Measurements from ENCODE around the gene GFPT2.
"Not testable (repeated sequence)": the region's sequence is repeated elsewhere in the genome, so short reads cannot be mapped to it uniquely, and the experiment has no call there.

GFPT2 gene

DNA sequence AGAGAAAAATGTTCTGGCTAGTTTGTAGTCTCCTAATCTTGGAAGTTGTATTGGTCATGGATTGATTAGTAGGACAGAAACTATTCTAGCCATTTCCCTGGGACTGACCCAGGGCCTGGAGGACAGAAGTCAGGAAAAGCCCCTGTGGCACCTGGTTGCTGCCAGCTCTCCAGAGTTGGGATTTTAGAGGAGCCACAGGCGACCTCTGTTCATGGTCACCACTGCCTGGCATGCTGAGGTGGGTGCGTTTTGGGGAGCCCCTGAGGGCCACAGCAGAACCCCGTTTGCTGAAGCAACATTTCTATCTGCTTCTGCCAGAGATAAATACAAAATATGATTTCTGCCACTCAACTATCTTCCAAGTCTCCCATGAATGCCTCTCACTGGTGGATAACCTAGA lies 53.6 kb downstream of the GFPT2 start:
- no peak overlapping the region for H3K14ac ChIP-seq (ENCODE audit: low read length in 2 of 2)
- no peak overlapping the region for H2AK5ac ChIP-seq (ENCODE audit: low read length, severe bottlenecking)
- H3K18ac ChIP-seq (ENCODE audit: low read depth in 1 of 2, low read length in 2 of 2), result no peak overlapping the region
- no peak overlapping the region for H3K4me3 ChIP-seq (ENCODE audit: insufficient read depth in 1 of 2, low read depth in 1 of 2, low read length in 2 of 2)
- no peaks in the 10 kb centered on the region for H3K27me3 ChIP-seq (ENCODE audit: control insufficient read depth in 1 of 2, insufficient read depth in 1 of 2, low read length in 2 of 2)
- no peak overlapping the region for H2AFZ ChIP-seq (ENCODE audit: low read depth, low read length)
- no peak overlapping the region for H3K4ac ChIP-seq (ENCODE audit: low read depth in 1 of 2, low read length in 2 of 2)
- no peaks in the 10 kb centered on the region for H3K9me3 ChIP-seq (ENCODE audit: control insufficient read depth, low read length)
- H3K36me3 ChIP-seq (ENCODE audit: control insufficient read depth in 1 of 2, insufficient read depth in 2 of 2, low read depth in 1 of 2, low read length in 2 of 2), result peaks cover 21 to 46% of the 10 kb centered on the region in 2 experiments
- no peak overlapping the region for H4K91ac ChIP-seq (ENCODE audit: low read length)
- H3K4me2 ChIP-seq (ENCODE audit: low read length, poor library complexity, severe bottlenecking), result no peak overlapping the region
- no peak overlapping the region for H3K23ac ChIP-seq (ENCODE audit: low read length in 2 of 2)
- H3K79me1 ChIP-seq (replicated peaks; ENCODE audit: low read length, poor library complexity, severe bottlenecking), result no peaks in the 10 kb centered on the region
- no peak overlapping the region for H4K8ac ChIP-seq (ENCODE audit: low read length)
- H2BK5ac ChIP-seq (ENCODE audit: low read depth, low read length, poor library complexity, severe bottlenecking), result no peak overlapping the region
- H2BK120ac ChIP-seq (ENCODE audit: low read depth, low read length), result no peak overlapping the region
- no peak overlapping the region for H2BK15ac ChIP-seq (ENCODE audit: low read depth, poor library complexity, severe bottlenecking)
- WGBS, result 98% methylated on average over 3 of the region's 3 CpGs
- no peak for DNase-seq
- H3K9ac ChIP-seq (ENCODE audit: low read length), result no peak overlapping the region
- peaks cover 4% of the 10 kb centered on the region for H3K4me1 ChIP-seq (ENCODE audit: control insufficient read depth, insufficient read depth, low read depth, low read length)
- H2BK12ac ChIP-seq (ENCODE audit: low read length in 2 of 2), result no peak overlapping the region
- no peak overlapping the region for H3K27ac ChIP-seq (ENCODE audit: low read length, poor library complexity, severe bottlenecking)

DNA sequence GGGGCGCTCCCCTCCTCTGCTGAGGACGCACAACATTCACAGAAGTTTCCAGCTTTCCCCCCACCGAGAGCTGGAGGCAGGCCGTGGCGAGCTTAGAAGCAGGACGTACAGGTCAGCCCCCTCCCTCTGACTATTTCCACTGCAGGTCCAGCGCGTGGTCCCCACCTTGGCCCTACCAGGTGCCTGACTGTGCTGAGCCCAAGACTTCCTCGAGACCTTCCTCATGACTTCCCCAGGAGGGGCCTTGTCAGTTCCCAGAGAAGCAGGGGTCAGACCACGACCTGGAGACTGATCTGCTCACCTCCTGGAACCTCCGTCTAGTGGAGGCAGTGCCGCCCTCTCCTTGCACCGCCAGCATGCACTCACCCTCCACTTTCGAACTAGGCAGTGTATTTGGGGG lies 54.1 kb downstream of the GFPT2 start:
- H3K36me3 ChIP-seq (ENCODE audit: control insufficient read depth in 1 of 2, insufficient read depth in 2 of 2, low read depth in 1 of 2, low read length in 2 of 2), result peaks cover 16 to 41% of the 10 kb centered on the region in 2 experiments
- H2BK120ac ChIP-seq (ENCODE audit: low read depth, low read length); H3K4ac ChIP-seq (ENCODE audit: low read depth in 1 of 2, low read length in 2 of 2); H2BK15ac ChIP-seq (ENCODE audit: low read depth, poor library complexity, severe bottlenecking); H3K27ac ChIP-seq (ENCODE audit: low read length, poor library complexity, severe bottlenecking); H4K8ac ChIP-seq (ENCODE audit: low read length); H4K91ac ChIP-seq (ENCODE audit: low read length); H2AFZ ChIP-seq (ENCODE audit: low read depth, low read length); DNase-seq; H2BK12ac ChIP-seq (ENCODE audit: low read length in 2 of 2); H3K23ac ChIP-seq (ENCODE audit: low read length in 2 of 2); H2AK5ac ChIP-seq (ENCODE audit: low read length, severe bottlenecking); H3K4me1 ChIP-seq (ENCODE audit: control insufficient read depth, insufficient read depth, low read depth, low read length); H3K4me3 ChIP-seq (ENCODE audit: insufficient read depth in 1 of 2, low read depth in 1 of 2, low read length in 2 of 2); H3K14ac ChIP-seq (ENCODE audit: low read length in 2 of 2); H2BK5ac ChIP-seq (ENCODE audit: low read depth, low read length, poor library complexity, severe bottlenecking); H3K9me3 ChIP-seq (ENCODE audit: control insufficient read depth, low read length); H3K9ac ChIP-seq (ENCODE audit: low read length); H3K27me3 ChIP-seq (ENCODE audit: control insufficient read depth in 1 of 2, insufficient read depth in 1 of 2, low read length in 2 of 2); H3K79me1 ChIP-seq (replicated peaks; ENCODE audit: low read length, poor library complexity, severe bottlenecking); H3K4me2 ChIP-seq (ENCODE audit: low read length, poor library complexity, severe bottlenecking); H3K18ac ChIP-seq (ENCODE audit: low read depth in 1 of 2, low read length in 2 of 2): not testable (repeated sequence)
- WGBS, result 97% methylated on average over 14 of the region's 14 CpGs

DNA sequence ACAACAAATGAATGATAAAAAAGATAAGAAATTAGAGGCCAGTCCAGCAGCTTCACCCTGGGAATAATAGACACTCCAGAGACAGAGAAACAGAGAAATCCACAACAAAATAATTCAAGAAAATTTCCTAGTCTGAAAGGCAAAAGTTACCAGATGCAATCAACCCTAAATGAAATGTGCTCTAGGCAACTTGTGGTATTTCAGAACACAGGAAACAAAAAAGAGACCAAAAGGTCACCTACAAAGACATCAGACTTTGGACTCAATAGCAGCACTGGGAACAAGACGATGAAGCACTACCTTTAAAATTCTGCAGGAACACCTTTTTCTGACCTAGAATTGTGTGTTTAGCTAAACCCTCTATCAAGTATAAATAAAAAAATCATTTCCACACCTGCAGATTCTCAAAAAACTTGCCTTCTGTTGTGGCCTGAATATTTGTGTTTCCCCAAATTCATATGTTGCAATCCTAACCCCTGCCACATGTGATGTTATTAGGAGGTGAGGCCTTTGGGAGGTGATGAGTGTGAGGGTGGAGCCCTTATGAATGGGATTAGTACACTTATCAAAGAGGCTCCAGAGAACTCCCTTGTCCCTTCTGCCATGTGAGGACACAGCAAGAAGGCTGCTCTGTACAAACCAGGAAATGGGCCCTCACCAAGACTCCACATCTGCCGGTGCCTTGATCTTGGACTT lies 55.4 kb downstream of the GFPT2 start:
- no peak overlapping the region for H3K23ac ChIP-seq (ENCODE audit: low read length in 2 of 2)
- no peak overlapping the region for H3K4me2 ChIP-seq (ENCODE audit: low read length, poor library complexity, severe bottlenecking)
- no peak overlapping the region for H4K8ac ChIP-seq (ENCODE audit: low read length)
- no peak overlapping the region for H3K4me3 ChIP-seq (ENCODE audit: insufficient read depth in 1 of 2, low read depth in 1 of 2, low read length in 2 of 2)
- no peak overlapping the region for H4K91ac ChIP-seq (ENCODE audit: low read length)
- peaks cover 5% of the 10 kb centered on the region for H3K4me1 ChIP-seq (ENCODE audit: control insufficient read depth, insufficient read depth, low read depth, low read length)
- no peak overlapping the region for H2AFZ ChIP-seq (ENCODE audit: low read depth, low read length)
- no peak overlapping the region for H2BK5ac ChIP-seq (ENCODE audit: low read depth, low read length, poor library complexity, severe bottlenecking)
- 90% methylated on average over 2 of the region's 2 CpGs for WGBS
- DNase-seq, result no peak
- H3K79me1 ChIP-seq (replicated peaks; ENCODE audit: low read length, poor library complexity, severe bottlenecking), result peaks cover 6% of the 10 kb centered on the region
- no peak overlapping the region for H2AK5ac ChIP-seq (ENCODE audit: low read length, severe bottlenecking)
- peaks cover 6 to 31% of the 10 kb centered on the region in 2 experiments for H3K36me3 ChIP-seq (ENCODE audit: control insufficient read depth in 1 of 2, insufficient read depth in 2 of 2, low read depth in 1 of 2, low read length in 2 of 2)
- H3K27ac ChIP-seq (ENCODE audit: low read length, poor library complexity, severe bottlenecking), result no peak overlapping the region
- H2BK15ac ChIP-seq (ENCODE audit: low read depth, poor library complexity, severe bottlenecking), result no peak overlapping the region
- H2BK12ac ChIP-seq (ENCODE audit: low read length in 2 of 2), result no peak overlapping the region
- no peak overlapping the region for H3K4ac ChIP-seq (ENCODE audit: low read depth in 1 of 2, low read length in 2 of 2)
- H2BK120ac ChIP-seq (ENCODE audit: low read depth, low read length), result no peak overlapping the region
- no peaks in the 10 kb centered on the region for H3K9me3 ChIP-seq (ENCODE audit: control insufficient read depth, low read length)
- H3K9ac ChIP-seq (ENCODE audit: low read length), result no peak overlapping the region
- no peak overlapping the region for H3K18ac ChIP-seq (ENCODE audit: low read depth in 1 of 2, low read length in 2 of 2)
- H3K27me3 ChIP-seq (ENCODE audit: control insufficient read depth in 1 of 2, insufficient read depth in 1 of 2, low read length in 2 of 2), result no peaks in the 10 kb centered on the region
- H3K14ac ChIP-seq (ENCODE audit: low read length in 2 of 2), result no peak overlapping the region

DNA sequence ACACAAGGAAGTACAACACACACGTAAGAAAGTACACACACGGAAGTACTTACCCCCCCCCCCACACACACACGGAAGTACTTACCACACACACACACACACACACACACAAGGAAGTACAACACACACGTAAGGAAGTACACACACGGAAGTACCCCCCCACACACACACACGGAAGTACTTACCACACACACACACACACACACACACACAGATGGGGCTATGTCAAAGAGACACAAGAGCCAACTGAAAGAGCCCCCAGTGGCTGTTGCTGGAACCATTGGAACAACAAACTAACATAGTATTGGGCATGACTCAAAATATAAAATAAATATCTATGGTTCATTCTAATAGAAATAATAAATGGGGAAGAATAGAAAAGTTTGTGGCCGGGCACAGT lies 56.4 kb downstream of the GFPT2 start:
- no peak overlapping the region for H2AFZ ChIP-seq (ENCODE audit: low read depth, low read length)
- no peak overlapping the region for H2BK120ac ChIP-seq (ENCODE audit: low read depth, low read length)
- peaks cover 6 to 24% of the 10 kb centered on the region in 2 experiments for H3K36me3 ChIP-seq (ENCODE audit: control insufficient read depth in 1 of 2, insufficient read depth in 2 of 2, low read depth in 1 of 2, low read length in 2 of 2)
- no peak overlapping the region for H3K23ac ChIP-seq (ENCODE audit: low read length in 2 of 2)
- no peak overlapping the region for H2BK15ac ChIP-seq (ENCODE audit: low read depth, poor library complexity, severe bottlenecking)
- H4K91ac ChIP-seq (ENCODE audit: low read length), result no peak overlapping the region
- H3K4me3 ChIP-seq (ENCODE audit: insufficient read depth in 1 of 2, low read depth in 1 of 2, low read length in 2 of 2), result no peak overlapping the region
- no peaks in the 10 kb centered on the region for H3K27me3 ChIP-seq (ENCODE audit: control insufficient read depth in 1 of 2, insufficient read depth in 1 of 2, low read length in 2 of 2)
- no peak overlapping the region for H2BK5ac ChIP-seq (ENCODE audit: low read depth, low read length, poor library complexity, severe bottlenecking)
- no peaks in the 10 kb centered on the region for H3K9me3 ChIP-seq (ENCODE audit: control insufficient read depth, low read length)
- H3K14ac ChIP-seq (ENCODE audit: low read length in 2 of 2), result no peak overlapping the region
- no peak overlapping the region for H3K27ac ChIP-seq (ENCODE audit: low read length, poor library complexity, severe bottlenecking)
- no peak overlapping the region for H2BK12ac ChIP-seq (ENCODE audit: low read length in 2 of 2)
- no peak overlapping the region for H3K18ac ChIP-seq (ENCODE audit: low read depth in 1 of 2, low read length in 2 of 2)
- peaks cover 9% of the 10 kb centered on the region for H3K79me1 ChIP-seq (replicated peaks; ENCODE audit: low read length, poor library complexity, severe bottlenecking)
- DNase-seq, result peak; percentile 10
- H2AK5ac ChIP-seq (ENCODE audit: low read length, severe bottlenecking), result no peak overlapping the region
- no peak overlapping the region for H3K9ac ChIP-seq (ENCODE audit: low read length)
- WGBS, result 75% methylated on average over 2 of the region's 7 CpGs
- H4K8ac ChIP-seq (ENCODE audit: low read length), result no peak overlapping the region
- H3K4me2 ChIP-seq (ENCODE audit: low read length, poor library complexity, severe bottlenecking), result no peak overlapping the region
- H3K4ac ChIP-seq (ENCODE audit: low read depth in 1 of 2, low read length in 2 of 2), result no peak overlapping the region
- peaks cover 7% of the 10 kb centered on the region for H3K4me1 ChIP-seq (ENCODE audit: control insufficient read depth, insufficient read depth, low read depth, low read length)

Measured in mesenchymal stem cell (in vitro differentiated cells and primary cell).